OCI-LY1 (cell line): ENCODE measurements around the gene CPXM1.

Experiments used
- EZH2 ChIP-seq: fragments of 200-600 bp; sonication (generic), shearing (Covaris generic); IDR thresholded peaks from 2 replicates; pipeline ENCODE4 v1.8.0; 2017; ENCODE audit warnings: borderline replicate concordance, mixed run types, mild to moderate bottlenecking, antibody characterized with exemption, low read length, moderate library complexity, mixed read lengths
- TF ChIP-seq, protein P1 (sequence below): fragments of 200-600 bp; sonication (generic), shearing (Covaris generic); IDR thresholded peaks from 2 replicates; pipeline ENCODE4 v1.5.1; 2017; ENCODE audit warnings: mild to moderate bottlenecking, antibody characterized with exemption, low read length, moderate library complexity, mixed read lengths

DNA sequence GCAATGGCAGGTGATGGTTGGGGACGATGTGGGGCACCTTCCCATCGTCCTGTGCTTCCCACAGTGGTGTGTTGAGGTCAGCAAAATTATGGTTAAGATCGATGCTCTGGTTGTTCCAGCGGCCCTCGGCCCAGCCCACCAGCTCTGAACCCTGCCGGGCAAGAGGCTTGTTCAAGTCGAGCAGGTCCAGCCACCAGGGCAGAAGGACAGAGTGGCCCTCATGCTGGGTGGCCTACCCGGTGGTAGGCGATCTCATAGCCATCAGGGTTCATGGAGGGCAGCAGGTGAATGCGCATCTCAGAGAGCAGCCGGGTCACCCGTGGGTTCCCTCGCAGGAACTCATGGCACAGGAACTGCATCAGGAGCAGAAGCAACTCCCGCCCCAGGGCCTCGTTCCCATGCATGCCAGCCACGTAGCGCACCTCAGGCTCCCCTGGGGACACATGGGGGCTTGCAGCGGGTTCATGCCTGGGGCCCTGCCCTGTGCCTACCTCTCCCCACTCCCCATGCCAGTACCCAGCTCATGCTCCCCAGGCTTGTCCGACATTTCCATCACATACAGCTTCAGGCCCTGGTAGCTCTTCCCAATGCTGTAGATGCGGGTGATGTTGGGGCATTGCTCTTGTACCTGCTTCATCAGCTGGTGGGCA lies 4.3 kb downstream of the CPXM1 start:
- TF ChIP-seq EZH2 = no peak
- TF ChIP-seq, protein P1, sequence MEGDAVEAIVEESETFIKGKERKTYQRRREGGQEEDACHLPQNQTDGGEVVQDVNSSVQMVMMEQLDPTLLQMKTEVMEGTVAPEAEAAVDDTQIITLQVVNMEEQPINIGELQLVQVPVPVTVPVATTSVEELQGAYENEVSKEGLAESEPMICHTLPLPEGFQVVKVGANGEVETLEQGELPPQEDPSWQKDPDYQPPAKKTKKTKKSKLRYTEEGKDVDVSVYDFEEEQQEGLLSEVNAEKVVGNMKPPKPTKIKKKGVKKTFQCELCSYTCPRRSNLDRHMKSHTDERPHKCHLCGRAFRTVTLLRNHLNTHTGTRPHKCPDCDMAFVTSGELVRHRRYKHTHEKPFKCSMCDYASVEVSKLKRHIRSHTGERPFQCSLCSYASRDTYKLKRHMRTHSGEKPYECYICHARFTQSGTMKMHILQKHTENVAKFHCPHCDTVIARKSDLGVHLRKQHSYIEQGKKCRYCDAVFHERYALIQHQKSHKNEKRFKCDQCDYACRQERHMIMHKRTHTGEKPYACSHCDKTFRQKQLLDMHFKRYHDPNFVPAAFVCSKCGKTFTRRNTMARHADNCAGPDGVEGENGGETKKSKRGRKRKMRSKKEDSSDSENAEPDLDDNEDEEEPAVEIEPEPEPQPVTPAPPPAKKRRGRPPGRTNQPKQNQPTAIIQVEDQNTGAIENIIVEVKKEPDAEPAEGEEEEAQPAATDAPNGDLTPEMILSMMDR = no peak
